HepG2 (cell line): ENCODE results near the gene QDPR. TPM values are rescaled to one million over a fixed set of nuclear protein-coding genes. Genes with fewer than 3 reads are reported as not detected.

Experiments used
- CREM ChIP-seq, 2 experiments: sonication (generic) in 1 of 2; formaldehyde crosslinking in 1 of 2; IDR thresholded peaks; 2 replicates each; pipeline versions ENCODE4 v1.4.0 to v1.6.1; 2016 to 2020; ENCODE audit warnings: antibody characterized with exemption in 1 of 2, mild to moderate bottlenecking in 1 of 2, missing genetic modification reagents in 1 of 2
- MBNL3 ChIP-seq: fragments of 250-450 bp; sonication (Bioruptor Pico); conservative IDR thresholded peaks from 2 replicates; pipeline ENCODE4 v1.8.0; 2022; ENCODE audit warnings: mild to moderate bottlenecking, inconsistent platforms
- MEF2D ChIP-seq: sonication (generic); formaldehyde crosslinking; IDR thresholded peaks from 2 replicates; pipeline ENCODE4 v1.5.1; 2020; ENCODE audit warnings: mild to moderate bottlenecking, missing genetic modification reagents
- NCOA1 ChIP-seq: sonication (generic); formaldehyde crosslinking; IDR thresholded peaks from 2 replicates; pipeline ENCODE4 v1.9.0; 2021; ENCODE audit warnings: missing genetic modification reagents
- POGZ ChIP-seq: sonication (generic); formaldehyde crosslinking; IDR thresholded peaks from 2 replicates; pipeline ENCODE4 v1.4.0; 2020; ENCODE audit warnings: mild to moderate bottlenecking, missing genetic modification reagents
- RXRB ChIP-seq: IDR thresholded peaks from 2 replicates; pipeline ENCODE4 v1.6.1; 2016; ENCODE audit warnings: borderline replicate concordance, missing genetic modification reagents, missing compliant biosample characterization
- SMAD3 ChIP-seq: sonication (generic); formaldehyde crosslinking; IDR thresholded peaks from 2 replicates; pipeline ENCODE4 v1.4.0; 2020; ENCODE audit warnings: missing genetic modification reagents
- ZKSCAN1 ChIP-seq: fragments of 150-350 bp; IDR thresholded peaks from 2 replicates; pipeline ENCODE4 v1.6.1; 2014; ENCODE audit warnings: low read length
- ZNF234 ChIP-seq: sonication (generic); formaldehyde crosslinking; conservative IDR thresholded peaks from 2 replicates; pipeline ENCODE4 v1.5.1; 2020; ENCODE audit warnings: mild to moderate bottlenecking, missing genetic modification reagents
- ZNF331 ChIP-seq: sonication (generic); formaldehyde crosslinking; IDR thresholded peaks from 2 replicates; pipeline ENCODE4 v1.4.0; 2020; ENCODE audit warnings: missing genetic modification reagents
- ZNF468 ChIP-seq: sonication (generic); formaldehyde crosslinking; IDR thresholded peaks from 2 replicates; pipeline ENCODE4 v1.8.0; 2022; ENCODE audit warnings: mild to moderate bottlenecking, moderate library complexity, missing genetic modification reagents
- ZNF570 ChIP-seq: sonication (generic); formaldehyde crosslinking; IDR thresholded peaks from 2 replicates; pipeline ENCODE4 v1.4.0; 2020; ENCODE audit warnings: mild to moderate bottlenecking, missing genetic modification reagents, borderline replicate concordance
- polyA plus RNA-seq, 8 experiments: library from polyadenylated mRNA; depleted of rRNA in 3 of 8; stranded (reverse) in 7 of 8; unstranded in 1 of 8; fragments of >200 nt; fragmentation: Illumina TruSeq in 4 of 8; extraction: Trizol in 4 of 8; gene quantifications; 2 replicates each; pipeline versions ENCODE4 v1.2.1 to v1.2.3, GENCODE V29; 2011 to 2016; ENCODE audit warnings: low read depth in 4 of 8, missing spikeins in 1 of 8, mixed read lengths in 1 of 8; ENCODE audit not compliant: insufficient read depth in 1 of 8
- total RNA-seq, 5 experiments: library from RNA; depleted of rRNA; stranded (reverse); fragments of >200 nt; fragmentation: Illumina TruSeq; extraction: Trizol; gene quantifications; 2 replicates each; pipeline ENCODE4 v1.2.3, GENCODE V29; 2016; ENCODE audit warnings: low read depth in 1 of 5
- TF ChIP-seq, protein P1 (sequence below): sonication (generic); formaldehyde crosslinking; IDR thresholded peaks from 2 replicates; pipeline ENCODE4 v1.8.0; 2022; ENCODE audit warnings: mild to moderate bottlenecking, missing genetic modification reagents, moderate library complexity
- TF ChIP-seq, protein P2 (sequence below): sonication (generic); formaldehyde crosslinking; IDR thresholded peaks from 2 replicates; pipeline ENCODE4 v1.4.0; 2020; ENCODE audit warnings: missing genetic modification reagents, borderline replicate concordance
- TF ChIP-seq, protein P3 (sequence below): sonication (generic); formaldehyde crosslinking; IDR thresholded peaks from 2 replicates; pipeline ENCODE4 v1.8.1; 2022; ENCODE audit warnings: mild to moderate bottlenecking, missing genetic modification reagents

The QDPR gene
- total and polyA plus RNA-seq, 2 of the 13 experiments (the other 11 are each of a cell fraction or from before 2014, with no cell fraction given) = 9.9 to 95.5 TPM

DNA sequence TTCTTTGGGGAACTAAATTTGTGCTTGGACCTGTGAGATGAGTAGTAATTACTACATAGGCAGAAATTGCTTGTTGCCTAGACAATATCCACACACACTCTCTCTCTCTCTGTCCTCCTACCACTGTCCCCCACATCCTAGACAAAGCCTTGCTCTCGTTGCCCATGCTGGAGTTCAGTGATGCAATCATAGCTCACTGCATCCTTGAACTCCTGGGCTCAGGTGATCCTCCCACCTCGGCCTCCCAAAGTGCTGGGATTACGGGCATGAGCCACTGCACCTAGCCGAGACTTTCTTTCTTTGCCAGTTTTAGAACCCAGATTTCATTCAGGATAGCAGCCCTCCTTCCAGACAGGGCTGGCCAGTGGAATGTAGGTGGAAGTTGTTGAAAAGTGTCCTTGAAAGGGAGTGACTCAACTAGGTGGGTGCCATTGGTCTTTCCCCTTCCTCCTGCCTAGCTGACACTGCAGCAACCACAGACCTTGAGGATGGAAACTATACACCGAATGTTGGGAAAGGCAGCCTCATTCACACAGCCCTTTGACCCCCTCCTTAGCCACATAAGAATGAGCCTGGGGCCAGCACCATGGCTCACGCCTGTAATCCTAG lies 48.3 kb upstream of the QDPR start (continued):
- TF ChIP-seq, protein P1, sequence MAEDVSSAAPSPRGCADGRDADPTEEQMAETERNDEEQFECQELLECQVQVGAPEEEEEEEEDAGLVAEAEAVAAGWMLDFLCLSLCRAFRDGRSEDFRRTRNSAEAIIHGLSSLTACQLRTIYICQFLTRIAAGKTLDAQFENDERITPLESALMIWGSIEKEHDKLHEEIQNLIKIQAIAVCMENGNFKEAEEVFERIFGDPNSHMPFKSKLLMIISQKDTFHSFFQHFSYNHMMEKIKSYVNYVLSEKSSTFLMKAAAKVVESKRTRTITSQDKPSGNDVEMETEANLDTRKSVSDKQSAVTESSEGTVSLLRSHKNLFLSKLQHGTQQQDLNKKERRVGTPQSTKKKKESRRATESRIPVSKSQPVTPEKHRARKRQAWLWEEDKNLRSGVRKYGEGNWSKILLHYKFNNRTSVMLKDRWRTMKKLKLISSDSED (CRISPR knock-in tag) = no peak
- TF ChIP-seq, protein P2, sequence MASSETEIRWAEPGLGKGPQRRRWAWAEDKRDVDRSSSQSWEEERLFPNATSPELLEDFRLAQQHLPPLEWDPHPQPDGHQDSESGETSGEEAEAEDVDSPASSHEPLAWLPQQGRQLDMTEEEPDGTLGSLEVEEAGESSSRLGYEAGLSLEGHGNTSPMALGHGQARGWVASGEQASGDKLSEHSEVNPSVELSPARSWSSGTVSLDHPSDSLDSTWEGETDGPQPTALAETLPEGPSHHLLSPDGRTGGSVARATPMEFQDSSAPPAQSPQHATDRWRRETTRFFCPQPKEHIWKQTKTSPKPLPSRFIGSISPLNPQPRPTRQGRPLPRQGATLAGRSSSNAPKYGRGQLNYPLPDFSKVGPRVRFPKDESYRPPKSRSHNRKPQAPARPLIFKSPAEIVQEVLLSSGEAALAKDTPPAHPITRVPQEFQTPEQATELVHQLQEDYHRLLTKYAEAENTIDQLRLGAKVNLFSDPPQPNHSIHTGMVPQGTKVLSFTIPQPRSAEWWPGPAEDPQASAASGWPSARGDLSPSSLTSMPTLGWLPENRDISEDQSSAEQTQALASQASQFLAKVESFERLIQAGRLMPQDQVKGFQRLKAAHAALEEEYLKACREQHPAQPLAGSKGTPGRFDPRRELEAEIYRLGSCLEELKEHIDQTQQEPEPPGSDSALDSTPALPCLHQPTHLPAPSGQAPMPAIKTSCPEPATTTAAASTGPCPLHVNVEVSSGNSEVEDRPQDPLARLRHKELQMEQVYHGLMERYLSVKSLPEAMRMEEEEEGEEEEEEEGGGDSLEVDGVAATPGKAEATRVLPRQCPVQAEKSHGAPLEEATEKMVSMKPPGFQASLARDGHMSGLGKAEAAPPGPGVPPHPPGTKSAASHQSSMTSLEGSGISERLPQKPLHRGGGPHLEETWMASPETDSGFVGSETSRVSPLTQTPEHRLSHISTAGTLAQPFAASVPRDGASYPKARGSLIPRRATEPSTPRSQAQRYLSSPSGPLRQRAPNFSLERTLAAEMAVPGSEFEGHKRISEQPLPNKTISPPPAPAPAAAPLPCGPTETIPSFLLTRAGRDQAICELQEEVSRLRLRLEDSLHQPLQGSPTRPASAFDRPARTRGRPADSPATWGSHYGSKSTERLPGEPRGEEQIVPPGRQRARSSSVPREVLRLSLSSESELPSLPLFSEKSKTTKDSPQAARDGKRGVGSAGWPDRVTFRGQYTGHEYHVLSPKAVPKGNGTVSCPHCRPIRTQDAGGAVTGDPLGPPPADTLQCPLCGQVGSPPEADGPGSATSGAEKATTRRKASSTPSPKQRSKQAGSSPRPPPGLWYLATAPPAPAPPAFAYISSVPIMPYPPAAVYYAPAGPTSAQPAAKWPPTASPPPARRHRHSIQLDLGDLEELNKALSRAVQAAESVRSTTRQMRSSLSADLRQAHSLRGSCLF = no peak
- TF ChIP-seq ZNF468 (CRISPR knock-in tag) (no peak), ZNF331 (CRISPR knock-in tag) (no peak), SMAD3 (CRISPR knock-in tag) (no peak), POGZ (CRISPR knock-in tag) (0 out of 2 replicates have a peak, but pooled peaks have one; percentile 27), MBNL3 (CRISPR knock-in tag) (no peak), NCOA1 (CRISPR knock-in tag) (0 out of 2 replicates have a peak, but pooled peaks have one; percentile 0), MEF2D (CRISPR knock-in tag) (no peak), CREM (IDR thresholded peaks at IDR 0.05) (no peak), CREM (CRISPR knock-in tag; IDR thresholded peaks at IDR 0.05) (no peak), ZNF234 (CRISPR knock-in tag) (no peak), RXRB (CRISPR knock-in tag) (peak; percentile 50), ZNF570 (CRISPR knock-in tag) (no peak), ZKSCAN1 (no peak)
- TF ChIP-seq, protein P3, sequence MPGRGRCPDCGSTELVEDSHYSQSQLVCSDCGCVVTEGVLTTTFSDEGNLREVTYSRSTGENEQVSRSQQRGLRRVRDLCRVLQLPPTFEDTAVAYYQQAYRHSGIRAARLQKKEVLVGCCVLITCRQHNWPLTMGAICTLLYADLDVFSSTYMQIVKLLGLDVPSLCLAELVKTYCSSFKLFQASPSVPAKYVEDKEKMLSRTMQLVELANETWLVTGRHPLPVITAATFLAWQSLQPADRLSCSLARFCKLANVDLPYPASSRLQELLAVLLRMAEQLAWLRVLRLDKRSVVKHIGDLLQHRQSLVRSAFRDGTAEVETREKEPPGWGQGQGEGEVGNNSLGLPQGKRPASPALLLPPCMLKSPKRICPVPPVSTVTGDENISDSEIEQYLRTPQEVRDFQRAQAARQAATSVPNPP (CRISPR knock-in tag) = no peak
